GM21786 (cell line): Measurements from ENCODE around the gene SPDYE9.
"Not testable (repeated sequence)": the region's sequence is repeated elsewhere in the genome, so short reads cannot be mapped to it uniquely, and the experiment has no call there.

ENCODE experiments used
- ATAC-seq: cut with Tn5 transposase; IDR thresholded peaks from one replicate; pipeline ENCODE4 v1.9.1; 2021; ENCODE audit not compliant: unreplicated experiment

SPDYE9 gene

GRCh38 chr7:73085938-73086337 is at the start of gene SPDYE9:
Gene SPDYE9, minus strand, starts transcription at chr7:73086038. Its CDS starts 1,800 bp downstream, at chr7:73084238.
- ATAC-seq, result not testable (repeated sequence)

GRCh38 chr7:73134866-73135265 is 49.0 kb upstream of the SPDYE9 start:
- not testable (repeated sequence) for ATAC-seq

GRCh38 chr7:73132651-73133217 is 46.9 kb upstream of the SPDYE9 start:
- not testable (repeated sequence) for ATAC-seq

GRCh38 chr7:73130612-73131011 is 44.8 kb upstream of the SPDYE9 start:
- not testable (repeated sequence) for ATAC-seq

- ATAC-seq, result not testable (repeated sequence)
Measured at GRCh38 chr7:73124126-73124525, 38.3 kb upstream of the SPDYE9 start.

GRCh38 chr7:73122778-73123447 is 37.1 kb upstream of the SPDYE9 start:
- not testable (repeated sequence) for ATAC-seq

- not testable (repeated sequence) for ATAC-seq
Measured at GRCh38 chr7:73118155-73118554, 32.3 kb upstream of the SPDYE9 start.

GRCh38 chr7:73057811-73058210 is 28.0 kb downstream of the SPDYE9 start, which contains the start of gene SPDYE11:
Gene SPDYE11, minus strand, starts transcription at chr7:73057911. Its CDS starts 1,800 bp downstream, at chr7:73056111.
- not testable (repeated sequence) for ATAC-seq

GRCh38 chr7:73029666-73030065 is 56.2 kb downstream of the SPDYE9 start, which contains the start of gene SPDYE8:
Gene SPDYE8, minus strand, starts transcription at chr7:73029766. Its CDS starts 1,800 bp downstream, at chr7:73027966.
- ATAC-seq, result not testable (repeated sequence)
